GM21529 (cell line): ENCODE results near the gene STRA6.

ENCODE experiments used
- ATAC-seq: cut with Tn5 transposase; IDR thresholded peaks from one replicate; pipeline ENCODE4 v1.9.1; 2021; ENCODE audit not compliant: unreplicated experiment

The STRA6 gene

DNA sequence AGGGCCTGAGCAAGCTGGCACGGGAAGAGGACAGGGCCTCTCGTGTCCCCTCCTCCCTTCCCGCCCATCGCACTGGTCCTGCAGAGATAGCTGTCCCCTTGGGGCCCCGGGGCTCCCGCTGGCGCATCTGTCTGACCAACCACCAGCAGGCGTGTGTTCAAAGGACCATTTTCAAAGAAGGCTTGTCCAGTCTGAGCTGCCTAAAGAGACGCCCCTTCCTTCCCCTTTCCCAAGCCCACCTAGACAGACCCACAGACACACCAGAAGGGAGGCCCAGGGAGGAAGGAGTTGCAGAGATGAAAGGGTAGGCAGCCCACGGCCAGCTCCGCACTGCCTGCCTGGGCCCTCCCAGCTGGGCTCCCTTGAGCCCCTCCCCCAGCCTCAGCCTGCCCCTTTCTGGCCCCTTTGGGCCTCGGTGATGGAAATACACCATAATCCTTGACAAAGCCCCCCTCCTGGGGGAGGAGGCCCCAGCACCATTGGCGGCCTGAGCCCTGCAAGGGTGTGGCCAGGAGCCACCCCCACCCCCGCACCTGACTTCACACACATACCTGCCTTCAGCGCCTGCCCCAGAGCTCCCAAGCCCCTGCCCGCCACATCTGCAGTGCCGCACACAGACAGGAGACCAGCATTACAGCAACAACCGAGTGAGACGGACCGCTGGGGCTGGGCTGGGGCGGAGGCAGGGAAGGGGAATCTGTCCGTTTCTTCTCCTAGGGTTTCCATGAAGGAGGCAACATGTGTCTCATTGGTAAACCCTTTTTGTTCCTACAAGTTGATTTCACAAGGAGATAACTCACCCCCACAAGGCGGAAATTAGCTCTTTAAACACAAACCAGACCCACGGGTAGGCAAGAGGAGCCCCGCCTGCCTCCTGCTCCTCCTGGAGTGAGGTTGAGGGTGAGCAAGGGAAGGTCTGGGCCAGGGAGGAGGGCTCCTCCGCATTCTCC is at the start of gene STRA6:
Gene STRA6 (minus strand): TSS at position 336 of the 950 bp plus-strand sequence. CDS start 520 bp downstream, outside the sequence.
- ATAC-seq, result no peak

DNA sequence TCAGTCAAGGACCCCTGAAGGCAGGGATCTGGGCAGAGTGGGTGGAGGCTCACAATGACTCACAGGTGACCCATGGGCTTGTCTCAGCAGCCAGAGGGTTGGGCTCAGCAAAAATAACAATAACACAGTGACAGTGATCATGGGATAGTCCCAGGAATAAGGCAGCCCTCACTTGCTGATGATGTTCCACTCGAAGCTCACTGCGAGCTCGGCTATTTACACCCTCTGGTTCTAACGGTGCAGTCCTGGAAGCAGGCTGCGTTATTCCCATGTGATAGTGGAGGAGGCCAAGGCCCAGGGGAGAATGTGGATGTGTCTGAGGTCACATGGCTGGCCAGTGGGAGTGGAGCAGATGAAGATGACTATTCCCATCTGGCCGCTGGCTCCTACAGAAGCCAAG is 49.7 kb upstream of the STRA6 start:
- no peak for ATAC-seq

DNA sequence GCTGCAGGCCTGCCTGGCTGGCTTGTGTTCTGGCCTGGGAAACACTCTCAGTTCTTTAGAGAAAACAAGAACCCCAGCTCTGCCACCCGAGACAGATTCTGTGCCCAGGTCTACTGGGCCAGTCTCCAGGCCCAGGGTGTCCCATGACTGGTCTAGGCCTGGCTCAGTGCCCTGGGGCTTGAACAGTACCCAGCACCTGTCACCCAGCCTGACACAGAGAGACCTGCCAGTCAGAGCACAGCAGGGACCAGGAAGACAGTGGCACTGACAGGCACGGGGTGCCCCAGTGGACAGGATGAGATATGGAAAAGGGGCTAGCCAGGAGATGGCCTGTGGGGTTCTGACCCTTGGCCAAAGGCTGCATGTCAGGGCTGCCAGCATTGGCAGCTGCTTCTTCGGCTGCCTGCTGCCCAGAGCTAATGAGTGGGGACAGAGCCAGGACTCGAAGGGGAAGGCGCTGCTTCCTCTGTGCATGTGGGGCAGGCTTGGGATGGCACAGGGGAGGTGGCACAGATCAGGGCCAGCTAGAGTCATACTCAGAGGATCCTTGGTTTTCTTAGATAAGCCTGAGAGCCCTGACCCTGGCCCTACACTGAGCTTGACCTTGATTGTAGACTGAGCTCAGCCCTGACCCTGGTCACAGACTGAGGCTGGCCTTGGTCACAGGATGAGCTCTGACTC is 48.7 kb upstream of the STRA6 start:
- no peak for ATAC-seq

DNA sequence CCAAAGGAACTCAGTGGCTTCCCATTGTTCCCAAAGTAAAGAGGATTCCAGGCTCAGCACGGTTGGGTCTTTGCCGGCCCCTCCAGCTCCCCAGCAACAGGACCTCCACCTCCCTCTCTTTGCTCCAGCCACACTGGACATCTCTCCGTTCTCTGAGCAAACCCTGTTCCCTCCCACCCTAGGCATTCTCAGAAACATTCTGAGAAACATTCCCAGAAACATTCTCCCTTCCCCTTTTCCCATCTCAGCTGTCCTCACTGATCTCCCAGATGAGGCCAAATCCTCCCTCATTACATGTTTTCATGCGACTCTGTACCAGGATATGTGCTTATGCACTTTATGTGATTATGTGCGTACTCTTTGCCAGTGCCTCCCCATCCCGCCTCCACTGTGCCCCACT is 47.7 kb upstream of the STRA6 start:
- no peak for ATAC-seq

DNA sequence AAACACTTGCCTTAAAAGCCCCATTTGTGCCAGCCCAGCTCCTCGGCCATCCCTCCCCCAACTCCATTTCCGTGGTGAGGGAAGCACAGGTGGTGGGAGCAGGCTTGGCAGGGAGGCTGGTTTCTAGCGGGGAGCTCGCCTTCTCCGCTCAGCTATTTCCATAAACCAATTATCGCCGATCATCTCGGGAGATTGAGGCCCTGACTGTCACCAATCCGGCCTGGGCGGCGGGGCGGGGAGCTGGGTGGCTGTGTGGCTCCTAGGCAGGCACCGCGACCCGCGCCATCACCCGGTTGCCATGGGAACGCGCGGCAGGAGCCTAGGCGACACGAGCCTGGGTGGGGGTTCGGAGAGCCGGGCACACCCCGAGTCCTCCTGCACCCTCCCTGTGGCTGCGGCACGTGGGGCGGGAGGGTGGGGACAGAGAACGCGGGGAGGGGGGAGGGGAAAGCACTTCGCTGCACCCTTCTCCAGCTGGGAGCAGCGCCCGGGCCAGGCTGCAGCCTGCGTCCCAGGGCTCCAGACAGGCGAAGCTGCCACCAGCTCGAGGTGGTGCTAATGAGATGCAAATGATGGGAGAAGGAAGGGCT is 42.9 kb upstream of the STRA6 start:
- ATAC-seq, result no peak

- ATAC-seq, result no peak
These were observed 42.3 kb upstream of the STRA6 start for GRCh38 chr15:74244822-74245341.

DNA sequence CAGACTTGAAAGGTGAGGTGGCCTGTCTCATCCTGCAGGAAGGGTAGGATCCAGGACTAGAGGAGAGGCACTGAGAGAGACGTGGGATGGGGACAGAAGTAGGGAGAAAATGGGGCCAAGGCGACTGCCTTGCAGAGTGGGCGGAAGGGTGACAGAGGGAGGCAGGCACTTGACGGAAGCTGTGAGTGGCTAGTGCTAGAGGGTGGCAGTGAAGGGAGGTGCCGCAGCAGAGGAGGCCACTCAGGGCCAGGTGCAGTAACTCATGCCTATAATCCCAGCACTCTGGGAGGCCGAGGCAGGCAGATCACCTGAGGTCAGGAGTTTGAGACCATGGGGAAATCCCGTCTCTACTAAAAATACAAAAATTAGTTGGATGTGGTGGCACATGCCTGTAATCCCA is 40.8 kb upstream of the STRA6 start:
- ATAC-seq, result no peak

GRCh38 chr15:74242441-74243185 is 40.0 kb upstream of the STRA6 start:
- no peak for ATAC-seq

DNA sequence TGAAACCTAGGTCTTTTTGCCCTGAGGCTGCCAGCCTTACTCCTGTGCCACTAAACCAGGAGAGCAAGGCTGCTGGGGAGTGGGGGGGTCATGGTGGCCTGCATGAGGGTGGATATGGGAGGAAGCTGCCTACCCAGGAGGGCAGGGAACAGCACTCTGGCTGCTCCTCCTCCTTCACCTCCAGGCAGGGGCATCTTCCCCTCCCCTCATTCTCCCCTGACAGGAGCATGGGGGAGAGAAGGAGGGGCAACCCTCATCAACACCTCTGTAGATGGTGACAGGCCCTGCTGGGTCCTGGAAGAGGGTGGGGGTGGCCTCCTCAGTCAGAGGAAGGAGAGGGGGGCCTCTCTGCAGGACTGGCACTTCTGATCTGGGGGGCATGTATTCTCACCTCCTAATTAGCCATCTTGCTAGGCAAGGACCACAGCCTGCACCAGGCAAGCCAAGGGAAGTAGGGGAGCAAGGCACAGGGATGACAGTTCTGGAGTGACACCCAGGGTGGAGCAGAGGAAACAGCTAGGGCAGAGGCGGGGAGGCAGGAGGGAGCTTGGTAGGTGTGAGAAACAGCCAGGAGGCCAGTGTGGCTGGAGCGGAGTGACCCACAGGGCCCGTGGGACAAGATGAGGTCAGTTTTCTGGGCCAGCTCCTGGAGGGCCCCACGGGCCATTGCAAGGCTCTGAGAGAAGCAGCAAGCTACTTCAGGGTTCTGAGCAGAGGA is 38.5 kb upstream of the STRA6 start:
- ATAC-seq, result no peak

GRCh38 chr15:74240002-74240568 is 37.5 kb upstream of the STRA6 start:
- no peak for ATAC-seq

GRCh38 chr15:74239051-74239705 is 36.6 kb upstream of the STRA6 start:
- ATAC-seq, result no peak

- ATAC-seq, result no peak
These were observed 33.4 kb upstream of the STRA6 start, which contains the start of gene CCDC33 for GRCh38 chr15:74235962-74236361. CCDC33 (plus strand) TSS chr15:74236326; CDS start chr15:74236720, 394 bp downstream.

DNA sequence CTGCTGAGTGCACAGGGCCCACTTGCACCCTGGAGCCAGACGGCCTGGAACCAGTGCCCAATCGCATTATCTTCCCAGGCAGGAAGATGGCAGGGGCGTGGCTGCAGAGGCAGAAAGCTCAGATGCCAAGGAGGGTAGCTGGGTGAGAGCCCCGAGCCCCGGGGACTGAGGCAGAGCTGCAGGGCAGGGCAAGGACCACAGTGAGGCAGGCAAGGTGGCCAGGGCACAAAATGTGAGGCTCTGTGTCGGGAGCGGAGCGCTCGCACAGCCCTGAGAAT is 31.9 kb upstream of the STRA6 start:
- ATAC-seq, result no peak

DNA sequence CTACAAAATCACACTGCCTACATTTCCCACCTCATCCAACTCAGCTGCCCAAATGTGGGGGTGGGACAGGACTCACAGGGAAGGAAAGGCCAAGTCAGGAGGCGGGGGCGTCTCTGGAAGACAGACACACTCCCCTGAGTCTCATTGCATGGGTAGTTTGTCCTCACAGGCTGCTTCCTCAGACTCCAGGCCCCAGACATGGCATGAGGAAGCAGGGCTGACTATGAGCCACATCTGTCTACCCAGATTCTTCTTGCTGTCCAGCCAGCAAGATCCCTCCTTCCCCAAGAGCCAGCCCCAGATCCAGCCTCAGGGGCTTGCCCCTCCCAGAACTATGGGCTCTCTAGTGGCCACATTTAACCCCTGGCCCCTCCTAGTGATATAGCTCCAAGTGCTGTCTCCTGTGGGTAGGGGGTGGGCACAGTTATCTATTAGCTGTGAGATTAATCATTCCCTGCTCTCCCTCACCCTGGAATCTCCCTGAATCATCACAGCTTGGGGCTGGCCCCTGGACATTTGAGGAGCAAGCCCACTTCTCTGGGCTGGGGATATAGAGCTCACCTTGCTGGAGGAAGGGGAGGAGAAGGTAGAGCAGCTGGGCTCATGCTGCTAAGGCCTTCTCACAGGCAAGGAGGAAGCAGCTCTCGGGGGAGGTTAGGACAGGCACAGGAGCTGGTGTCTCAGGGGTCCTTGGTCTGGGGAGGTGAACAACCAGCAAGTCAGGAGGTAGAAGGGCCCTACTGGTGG is 31.4 kb upstream of the STRA6 start:
- no peak for ATAC-seq

DNA sequence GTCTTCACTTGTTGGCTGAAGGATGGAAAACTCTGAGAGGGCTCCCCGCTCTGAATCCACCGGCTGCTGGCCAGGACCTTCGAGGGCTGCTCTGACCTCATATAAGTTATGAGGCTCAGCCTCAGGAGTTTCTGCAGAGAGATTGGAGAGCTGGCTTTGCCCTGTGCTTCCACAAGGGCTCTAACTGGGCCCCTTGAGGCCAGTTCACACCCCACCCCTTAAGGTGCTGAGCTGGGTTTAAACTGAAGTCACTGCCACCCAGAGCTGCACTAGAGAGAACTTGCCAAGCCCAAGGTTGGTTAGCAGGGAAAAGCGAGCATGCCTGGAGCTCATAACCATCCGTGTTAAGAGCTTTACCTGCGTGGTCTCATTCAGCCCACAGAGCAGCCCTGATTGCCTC is 30.8 kb upstream of the STRA6 start:
- no peak for ATAC-seq

GRCh38 chr15:74231475-74231874 is 28.9 kb upstream of the STRA6 start:
- ATAC-seq, result no peak

DNA sequence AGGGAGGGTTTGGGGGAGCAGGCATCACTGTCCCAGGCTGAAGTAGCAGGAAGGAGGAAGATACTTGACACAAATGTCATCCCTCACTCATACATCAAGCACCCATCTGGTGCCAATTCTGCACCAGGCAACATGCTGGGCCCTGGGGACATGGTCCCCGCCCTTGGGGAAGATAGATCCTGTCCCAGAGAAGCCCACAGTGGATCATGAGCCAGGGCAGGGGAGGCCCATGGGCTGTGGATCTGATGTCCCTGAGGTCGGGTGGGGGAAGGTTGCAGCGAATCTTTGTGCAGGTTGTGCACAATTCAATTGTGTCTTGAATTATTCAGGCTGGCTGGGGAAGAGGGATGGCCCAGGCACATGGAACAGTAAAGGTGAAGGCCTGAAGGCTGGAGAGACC is 27.1 kb upstream of the STRA6 start:
- ATAC-seq, result no peak

GRCh38 chr15:74228723-74229081 is 26.1 kb upstream of the STRA6 start:
- no peak for ATAC-seq
